CD4-positive, alpha-beta T cell treated with Interleukin-17A for 1 hour (primary cell): ENCODE results near the gene TENM4.
A peak's percentile ranks its signal among the peaks of the same experiment; 100 is the strongest.

Source experiments
- DNase-seq: peaks from one replicate; pipeline ENCODE4 v3.0.0-alpha.2; 2020

Gene TENM4

DNA sequence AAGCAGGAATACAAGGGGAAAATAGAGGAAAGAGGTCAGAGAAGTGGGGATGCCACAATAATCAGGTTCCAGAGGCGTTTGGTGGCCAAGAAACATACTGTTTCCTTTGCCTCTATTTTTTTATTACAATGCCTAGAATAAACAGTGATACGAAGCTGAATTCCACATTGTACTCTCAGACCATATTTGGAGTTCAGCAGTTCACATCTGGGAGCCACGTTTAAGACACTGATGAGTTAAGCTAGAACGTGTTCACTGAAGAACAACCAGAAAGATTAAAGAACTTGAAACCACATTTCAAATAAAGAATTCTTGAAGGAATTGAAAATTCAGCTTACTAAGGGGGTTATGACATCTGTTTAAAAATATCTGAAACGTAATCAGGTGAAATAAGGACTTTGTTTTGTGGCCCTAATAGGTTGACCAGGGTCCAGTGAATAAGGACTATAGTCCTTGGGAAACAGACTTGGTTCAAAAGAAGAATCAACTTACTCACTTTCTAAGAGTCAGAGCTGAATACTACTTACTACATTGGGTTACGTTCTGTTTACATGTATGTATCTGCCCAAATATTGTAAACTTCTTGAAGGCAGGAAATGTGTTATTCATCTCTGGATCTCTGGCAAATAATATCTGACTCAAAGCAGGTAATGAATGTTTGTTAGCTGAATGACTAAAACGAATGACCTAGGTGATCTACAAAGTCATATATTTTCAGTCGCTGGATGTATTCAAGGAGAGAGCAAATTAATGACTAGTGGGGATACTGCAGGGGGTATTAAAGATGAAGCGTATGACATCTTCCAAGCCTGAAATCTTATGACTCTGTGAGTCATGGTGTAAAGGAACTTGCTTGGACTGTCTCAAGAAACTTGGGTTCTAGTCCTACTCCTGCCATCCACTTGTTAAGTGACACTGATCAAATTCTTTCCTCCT lies 619.2 kb downstream of the TENM4 start:
- DNase-seq, result no peak

DNA sequence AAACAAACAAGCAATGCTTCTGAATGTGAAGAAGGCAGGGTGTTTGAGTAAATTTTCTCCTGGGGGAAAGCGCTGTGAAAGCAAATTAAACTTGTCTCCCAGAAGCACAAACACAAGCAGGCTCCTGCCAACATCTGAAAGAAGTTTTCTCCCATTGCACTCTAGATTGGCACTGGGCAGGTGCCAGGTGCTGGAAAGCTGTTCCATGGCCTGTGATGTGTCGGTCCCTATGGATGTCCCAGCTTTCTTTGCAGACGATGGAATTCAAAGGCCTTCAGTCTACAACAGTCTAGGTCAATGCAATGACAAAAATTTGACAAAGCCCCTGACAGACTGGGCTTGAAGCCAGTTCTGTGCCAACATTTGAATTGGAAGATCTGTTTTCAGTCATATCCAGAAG lies 620.1 kb downstream of the TENM4 start:
- DNase-seq, result no peak

DNA sequence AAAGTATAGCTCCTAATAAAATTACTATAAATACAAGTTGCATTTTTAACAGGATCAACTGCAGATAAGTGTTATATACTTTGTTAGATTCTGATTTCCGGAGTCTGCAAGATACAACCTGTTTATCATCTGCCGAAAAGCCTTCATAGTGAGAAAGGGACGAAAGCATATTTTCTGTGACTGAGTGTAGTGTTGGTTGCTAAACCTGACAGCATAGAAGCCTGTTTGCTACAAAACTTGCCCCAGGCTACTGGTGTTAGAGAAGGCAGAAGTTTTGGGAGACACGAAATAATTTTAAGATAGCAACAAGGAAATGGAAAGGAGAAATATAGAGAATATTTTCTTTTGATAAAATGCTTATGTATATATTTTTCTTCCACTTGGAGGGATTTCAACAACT lies 622.6 kb downstream of the TENM4 start:
- DNase-seq, result no peak

DNA sequence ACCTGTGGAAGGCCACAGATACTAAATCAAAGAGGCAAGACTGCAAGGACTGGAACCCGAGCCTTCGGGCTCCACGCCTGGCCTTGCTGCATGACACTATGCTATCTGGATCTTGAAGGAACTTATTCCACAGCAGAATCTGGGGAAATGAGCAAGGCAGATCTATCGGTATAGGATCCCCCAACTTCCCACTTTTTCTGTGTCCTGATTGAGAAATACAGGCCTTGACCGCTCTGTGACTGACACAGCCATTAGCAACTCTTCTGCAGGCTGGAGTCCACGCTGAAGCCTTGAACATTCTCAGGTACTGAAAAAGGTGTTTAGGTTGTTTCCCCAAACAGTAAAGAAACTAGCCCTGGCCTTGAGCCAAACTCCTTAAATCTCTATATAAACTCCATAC lies 625.0 kb downstream of the TENM4 start:
- DNase-seq, result no peak

DNA sequence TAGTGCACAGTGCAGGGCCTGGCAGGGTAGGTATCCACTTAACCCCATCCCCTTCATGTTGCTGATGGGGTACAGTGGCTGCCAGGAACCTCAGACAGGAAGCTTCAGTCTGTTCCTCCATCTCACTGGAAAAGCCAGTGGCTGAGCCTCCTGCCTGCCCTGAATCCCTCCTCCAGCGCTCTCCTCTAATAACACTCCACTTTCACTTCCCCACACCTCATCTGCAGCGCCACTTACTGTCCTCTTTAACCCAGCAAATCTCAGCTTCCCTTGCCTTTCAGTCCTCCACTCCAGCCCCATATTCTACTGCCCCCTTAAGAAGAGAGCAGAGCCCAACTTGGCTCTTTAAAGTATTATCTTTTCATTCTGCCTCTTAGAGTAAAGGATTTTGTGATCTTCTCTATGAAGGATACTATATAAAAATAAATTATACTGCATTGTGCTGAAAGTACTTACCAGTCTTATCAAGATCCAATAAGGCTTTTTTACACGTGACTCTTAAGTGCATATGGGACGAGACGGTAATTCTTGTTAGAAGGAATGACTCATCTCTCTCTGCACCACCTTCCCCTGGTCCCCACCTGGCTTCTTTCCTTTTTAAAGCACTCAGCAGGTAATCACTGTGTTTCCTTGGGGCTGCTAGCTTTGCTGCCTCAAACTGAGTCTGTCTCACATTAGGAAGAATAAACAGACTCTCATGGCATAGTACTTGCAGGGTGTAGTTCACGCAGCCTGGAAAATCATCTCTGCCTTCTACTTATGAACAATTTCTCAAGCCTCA lies 628.1 kb downstream of the TENM4 start:
- DNase-seq, result no peak

DNA sequence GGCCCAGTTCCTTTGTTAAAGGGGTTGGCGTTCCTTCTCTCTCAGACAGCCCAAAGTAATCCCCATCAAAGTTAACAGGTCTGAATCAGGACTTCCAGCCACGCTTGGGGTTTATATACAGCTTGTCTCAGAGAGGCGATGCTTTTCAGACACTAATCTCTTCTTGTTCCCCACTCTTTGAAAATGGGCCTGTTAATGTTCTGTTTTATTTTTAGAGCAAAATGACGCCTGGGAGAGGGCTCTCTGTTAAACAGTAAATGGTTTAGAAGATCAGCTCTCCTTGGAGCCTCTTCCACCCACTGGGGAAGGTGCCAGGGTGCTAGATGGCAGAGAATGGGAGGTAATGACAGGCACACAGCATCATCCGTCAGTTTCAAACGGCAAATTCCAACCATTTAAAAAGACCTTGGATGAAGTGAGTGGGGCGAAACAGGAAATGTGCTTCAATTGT lies 630.2 kb downstream of the TENM4 start:
- DNase-seq, result no peak

DNA sequence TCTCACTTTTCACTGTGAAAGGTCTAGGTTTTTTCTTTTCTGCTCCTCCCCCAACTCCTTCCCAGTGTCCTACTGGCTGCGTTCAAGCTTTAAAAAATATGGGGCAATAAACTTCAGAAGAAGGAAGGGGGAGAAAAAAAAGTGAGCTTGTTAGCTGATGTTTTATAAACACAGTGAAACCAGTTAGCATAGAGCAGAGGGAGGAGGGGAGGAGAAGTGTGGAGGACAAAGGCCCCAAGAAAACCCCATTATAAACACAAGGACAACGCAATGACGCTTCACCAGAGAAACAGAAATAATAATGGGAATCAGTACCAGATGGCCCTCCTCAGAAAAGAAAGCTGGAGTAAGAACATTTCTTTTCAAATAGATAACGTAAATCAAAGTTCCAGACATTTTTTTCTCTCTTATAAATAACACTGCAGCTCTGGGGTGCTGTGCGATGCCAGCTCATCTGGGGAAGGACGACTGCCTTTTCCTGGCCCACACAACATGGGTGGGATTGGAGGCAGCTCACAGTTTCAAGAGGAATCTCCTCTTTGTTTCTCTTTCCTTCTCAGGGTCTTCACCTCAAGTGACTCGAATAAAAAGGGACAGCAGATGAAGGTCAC lies 630.8 kb downstream of the TENM4 start:
- no peak for DNase-seq

DNA sequence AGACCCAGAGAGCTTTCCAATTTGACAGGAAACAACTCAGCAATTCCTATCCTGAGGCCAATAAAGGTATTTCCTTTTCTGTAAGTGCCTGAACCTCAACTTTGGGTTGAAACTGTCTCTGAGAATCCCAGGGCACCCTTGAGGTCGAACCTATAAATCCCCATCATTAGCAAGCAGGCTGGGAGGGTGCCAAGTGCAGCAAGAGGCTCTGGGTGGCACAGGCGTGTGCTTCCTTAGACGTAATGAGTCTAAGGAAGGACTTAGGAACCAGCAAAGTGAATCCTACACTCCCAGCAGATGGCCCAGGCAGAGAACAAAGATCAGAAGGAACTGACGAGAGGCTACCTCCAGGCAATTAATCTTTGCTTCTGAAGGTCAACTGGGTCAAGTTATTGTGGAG lies 631.9 kb downstream of the TENM4 start:
- DNase-seq, result no peak

DNA sequence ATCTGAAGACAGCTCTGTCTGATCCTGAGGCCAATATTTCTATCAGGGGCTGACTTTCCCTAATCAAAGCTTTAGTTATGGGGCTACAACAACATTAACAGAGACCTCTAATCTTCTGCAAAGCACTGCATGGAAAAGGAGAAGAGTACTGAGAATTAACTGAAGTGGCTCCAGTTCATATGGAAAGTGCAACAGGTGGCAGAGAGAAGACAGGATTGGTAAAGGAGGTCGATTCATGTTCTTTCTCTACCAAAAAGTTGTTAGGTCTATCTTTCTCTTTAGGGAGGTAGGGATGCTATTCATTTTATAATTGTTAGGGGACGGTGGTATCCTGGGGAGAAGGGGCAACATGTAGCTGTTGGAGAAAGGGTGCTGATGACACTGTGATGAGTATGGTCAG lies 633.5 kb downstream of the TENM4 start:
- no peak for DNase-seq

DNA sequence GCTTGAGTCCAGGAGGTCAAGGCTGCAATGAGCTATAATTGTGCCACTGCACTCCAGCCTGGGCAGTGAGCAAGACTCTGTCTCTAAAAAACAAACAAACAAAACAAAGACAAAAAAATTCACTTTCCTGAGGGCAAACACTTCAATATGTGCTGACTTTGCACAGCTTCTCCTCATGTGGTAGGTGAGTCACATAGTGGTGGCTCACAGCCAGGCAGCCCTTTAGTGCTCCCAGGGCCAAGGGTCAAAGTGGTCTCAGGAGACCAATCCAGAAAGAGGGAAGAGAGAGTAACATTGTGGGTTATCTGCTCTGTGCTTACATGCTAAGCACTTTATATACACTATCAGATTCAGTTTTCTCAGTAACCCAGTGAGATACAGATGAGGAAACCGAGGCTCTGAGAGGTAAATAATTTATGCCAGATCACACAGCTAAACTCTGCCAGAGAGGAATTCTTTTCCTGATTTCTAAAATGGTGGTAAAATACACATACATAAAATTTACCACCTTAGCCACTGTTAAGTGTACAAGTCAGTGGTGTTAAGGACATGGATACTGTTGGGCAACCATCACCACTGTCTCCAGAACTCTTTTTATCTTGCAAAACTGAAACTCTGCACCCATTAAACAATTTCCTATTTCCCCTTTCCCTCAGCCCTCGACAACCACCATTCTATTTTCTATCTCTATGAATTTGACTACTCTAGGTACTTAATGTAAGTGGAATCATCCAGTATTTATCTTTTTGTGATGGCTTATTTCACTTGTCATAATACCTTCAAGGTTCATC lies 634.4 kb downstream of the TENM4 start:
- DNase-seq, result no peak

DNA sequence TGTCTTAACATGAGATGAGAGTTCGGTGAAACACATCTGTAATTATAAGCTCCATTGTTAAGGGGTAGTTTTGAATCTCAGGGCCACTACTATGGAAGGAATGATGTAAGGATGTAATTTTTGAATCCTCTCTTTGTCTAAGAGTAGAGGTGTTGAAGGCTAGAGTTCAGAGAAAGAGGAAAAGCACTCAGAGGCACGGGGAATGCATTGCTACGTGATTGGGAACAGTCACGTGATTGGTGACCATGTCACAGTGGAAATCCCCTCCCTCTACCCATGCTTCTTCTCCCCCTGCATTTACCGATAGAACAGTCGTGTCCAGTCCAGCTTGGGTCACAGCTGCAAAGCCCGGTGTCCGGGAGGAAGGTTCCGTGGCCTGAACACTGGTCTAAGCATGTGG lies 635.8 kb downstream of the TENM4 start:
- no peak for DNase-seq

DNA sequence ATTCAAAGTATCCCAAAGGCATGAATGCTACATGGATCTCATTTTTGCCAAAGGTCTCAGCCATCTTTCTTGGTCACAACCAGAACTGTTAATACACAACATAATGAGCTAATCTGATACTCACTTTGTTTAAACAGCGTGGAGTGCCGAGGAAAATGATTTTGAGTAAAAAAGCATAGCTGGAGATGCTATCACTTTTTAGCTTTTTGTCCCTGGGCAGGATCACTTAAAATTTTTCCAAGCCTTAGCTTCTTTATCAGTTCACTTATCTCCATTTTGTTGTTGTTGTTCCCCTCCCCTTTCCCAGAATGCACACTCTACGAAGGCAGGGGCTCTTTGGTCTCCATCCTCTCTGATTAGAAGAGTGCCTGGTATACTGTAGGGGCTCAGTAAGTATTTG lies 636.8 kb downstream of the TENM4 start:
- DNase-seq, result no peak

DNA sequence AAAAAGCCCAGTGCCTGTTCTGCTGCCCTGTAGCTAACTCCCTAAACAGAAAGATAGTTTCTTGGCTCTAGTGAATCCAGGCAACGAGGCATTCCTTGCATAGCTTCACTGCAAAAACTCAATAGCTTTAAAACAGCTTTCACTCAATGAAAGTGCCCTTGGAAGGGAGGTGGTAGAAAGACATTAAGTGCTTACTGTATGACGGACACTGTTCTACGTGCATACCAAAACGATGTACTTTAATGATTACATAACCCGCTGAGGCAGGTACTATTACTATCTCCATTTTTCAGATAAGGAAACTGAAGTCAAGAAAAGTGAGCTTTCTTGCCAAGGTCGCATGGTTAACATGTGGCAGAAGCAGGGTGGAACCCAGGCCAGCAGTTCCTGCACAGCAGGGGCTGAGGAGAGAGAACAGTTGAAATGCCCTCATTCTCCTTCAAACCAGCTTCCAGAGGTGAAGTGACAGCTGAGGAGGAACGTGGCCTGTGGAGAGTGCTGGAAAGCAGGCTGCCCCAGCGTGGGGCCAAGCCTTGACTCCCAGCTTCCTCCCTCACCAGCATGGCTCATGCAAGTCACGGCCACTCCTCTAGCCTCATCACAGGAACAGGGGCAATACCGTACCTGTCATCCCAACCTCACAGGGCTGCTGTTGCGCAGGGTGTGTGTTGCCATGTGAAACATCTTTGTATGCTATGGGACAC lies 638.6 kb downstream of the TENM4 start:
- no peak for DNase-seq

DNA sequence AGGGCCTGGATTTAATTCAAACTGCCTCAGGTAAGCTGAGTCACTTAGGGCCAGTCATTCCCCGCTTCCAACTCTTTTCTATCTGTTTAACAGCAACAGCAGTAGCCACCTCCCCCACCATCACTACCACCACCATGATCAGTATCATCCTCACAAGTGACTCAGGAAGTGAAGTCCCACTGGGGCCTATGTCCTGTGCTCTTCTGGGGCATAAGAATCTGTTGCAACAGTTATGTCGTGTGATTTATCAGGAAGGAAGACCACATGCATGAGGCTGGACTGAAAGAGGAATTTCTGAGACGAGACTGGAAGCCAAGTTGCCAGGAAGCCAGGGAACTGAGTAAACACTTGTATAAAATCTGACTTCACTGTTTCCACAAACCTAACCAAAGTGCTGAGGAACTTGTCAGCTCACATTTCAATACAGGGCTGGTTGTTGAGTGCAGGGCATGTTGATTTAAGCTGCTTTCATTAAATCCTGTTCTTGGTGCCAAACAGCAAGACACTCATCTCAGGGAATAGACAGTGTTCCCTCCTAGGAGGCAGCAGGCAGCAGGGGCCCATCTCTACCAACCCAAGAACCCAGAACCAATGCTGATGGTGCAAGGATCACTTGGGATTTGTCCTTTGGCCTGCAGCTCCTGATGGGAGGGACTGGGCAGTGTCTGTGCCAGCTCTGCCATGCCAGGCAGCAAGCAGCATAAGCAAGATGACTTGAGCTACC lies 639.5 kb downstream of the TENM4 start:
- no peak for DNase-seq

DNA sequence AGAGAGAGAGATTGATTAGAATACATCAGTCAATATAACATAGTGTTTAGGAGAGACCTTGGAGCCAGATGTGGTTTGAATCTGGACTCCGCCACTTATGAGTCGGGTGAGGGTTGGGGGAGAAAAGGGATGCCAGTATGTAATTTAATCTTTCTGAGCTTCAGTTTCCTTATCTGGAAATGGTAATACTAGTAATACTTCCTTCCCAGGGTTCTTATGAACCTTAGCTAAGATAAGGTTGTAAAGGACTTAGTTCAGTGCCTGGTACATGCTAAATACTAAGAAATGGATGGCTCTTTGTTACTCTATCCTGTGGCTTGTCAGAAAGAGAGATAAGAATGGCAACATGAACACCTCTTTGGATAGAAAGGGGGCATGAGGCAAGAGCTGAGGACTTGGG lies 640.1 kb downstream of the TENM4 start:
- DNase-seq, result no peak

DNA sequence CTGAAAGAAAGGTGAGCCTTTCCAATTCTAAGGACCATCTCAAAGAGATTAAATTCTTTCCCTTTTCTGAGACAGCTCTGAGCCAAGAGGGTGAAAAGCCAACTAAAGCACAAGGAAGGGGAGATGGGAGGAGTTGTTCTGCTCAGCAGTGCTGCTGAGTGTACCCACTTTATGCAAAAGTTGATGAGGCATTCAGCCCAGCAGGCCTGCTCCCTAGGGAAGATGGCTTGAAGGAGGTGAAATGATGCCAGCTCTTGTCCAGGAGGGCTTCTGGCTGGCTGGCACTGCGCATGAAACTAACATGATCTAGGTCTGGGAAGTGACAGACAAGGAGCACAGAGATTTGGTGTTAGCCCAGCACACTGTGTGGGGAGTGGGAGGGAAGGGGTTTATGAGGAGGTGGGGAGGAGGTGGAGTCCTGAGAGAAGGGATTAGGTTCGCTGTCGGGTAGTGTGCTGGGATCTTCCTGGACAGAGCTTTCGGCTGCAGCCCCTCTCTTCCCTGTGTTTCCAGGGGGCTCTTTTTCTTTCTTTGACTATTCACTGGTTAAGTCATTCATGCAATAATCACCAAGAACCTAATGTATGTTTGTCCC lies 640.6 kb downstream of the TENM4 start:
- no peak for DNase-seq

DNA sequence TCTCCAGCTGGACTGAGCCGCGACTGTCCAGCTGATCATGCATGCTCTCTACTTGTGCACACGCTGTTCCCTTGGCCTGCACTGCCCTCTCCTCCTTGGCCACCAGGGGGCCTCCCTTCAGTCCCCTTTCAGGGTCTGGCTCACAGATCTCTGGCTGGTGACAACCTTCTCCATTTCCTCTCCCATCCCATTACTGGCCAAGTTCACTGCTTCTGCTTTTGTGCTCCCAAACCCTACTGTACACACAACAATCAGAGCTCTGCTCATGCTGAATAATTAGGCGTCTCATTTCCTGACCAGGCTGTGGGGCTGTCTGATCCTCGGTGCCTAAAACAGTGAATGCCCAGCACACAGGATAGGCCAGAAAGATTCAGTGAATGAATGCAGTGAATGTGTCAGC lies 642.2 kb downstream of the TENM4 start:
- peak; percentile 9 for DNase-seq

DNA sequence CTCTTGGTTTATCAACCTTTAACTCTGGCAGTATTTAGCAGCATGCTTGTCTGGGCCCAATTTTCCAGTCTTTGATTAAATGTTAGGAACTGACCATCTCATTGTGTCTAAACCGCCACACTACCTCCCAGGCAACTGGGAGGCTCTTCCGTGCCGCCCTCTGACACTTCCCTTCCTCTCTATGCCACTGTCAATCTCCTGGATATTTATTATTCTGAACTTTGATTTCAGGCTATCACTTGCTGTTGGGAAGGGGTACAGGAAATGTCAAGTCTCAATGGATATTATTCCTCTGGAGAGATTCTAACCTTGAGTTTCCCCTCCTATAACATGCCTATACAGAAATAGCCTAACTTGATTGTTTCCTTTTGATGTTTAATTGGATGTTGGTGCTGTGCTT lies 643.3 kb downstream of the TENM4 start:
- no peak for DNase-seq

DNA sequence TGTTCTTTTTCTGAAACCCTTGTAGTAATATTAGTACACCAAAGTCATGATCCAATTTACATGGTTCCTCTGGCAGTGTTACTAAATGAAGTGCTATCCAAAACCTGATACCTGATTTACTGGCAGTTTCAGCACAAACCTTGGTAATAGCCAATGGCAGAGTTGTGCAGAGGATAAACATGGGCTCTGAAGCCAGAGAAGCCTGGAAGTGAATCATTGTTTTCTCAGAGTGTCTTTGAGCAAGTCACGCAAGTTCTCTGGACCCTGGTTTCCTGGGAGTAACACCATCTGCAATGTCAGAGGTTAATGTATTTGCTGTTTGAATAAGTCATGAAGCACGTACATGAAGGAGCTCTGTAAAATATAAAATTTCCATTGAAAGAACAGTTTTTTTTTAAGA lies 643.9 kb downstream of the TENM4 start:
- DNase-seq, result no peak

DNA sequence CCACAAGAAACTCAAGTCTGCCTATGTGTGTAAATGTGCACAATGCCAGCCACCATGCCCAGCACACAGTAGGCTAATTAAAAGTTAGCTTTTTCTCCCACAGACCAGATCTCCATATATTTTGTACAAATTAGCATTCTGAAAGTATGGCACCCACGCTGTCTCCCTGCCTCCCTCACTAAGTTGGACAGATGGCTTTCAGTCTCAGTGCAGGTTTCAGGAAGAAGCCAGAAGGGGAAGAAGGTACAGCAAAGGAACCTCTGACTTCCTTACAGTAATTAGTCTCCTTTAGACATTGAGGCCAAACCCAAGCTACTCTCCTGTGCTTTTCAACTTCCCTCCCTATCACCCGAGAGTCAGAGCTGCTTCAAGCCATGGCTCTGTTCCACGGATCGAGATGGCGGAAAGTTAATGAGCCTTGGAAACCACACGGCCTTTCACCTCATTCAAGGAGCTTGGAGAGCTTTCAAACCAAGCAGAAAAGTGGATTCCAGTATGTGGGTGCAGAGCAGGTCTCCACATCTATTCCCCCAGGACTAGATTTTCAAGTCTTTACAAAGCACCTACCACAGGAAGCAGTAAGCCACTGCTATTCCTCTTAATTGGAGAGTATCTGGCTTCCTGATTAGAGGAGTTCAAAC lies 645.1 kb downstream of the TENM4 start:
- no peak for DNase-seq

DNA sequence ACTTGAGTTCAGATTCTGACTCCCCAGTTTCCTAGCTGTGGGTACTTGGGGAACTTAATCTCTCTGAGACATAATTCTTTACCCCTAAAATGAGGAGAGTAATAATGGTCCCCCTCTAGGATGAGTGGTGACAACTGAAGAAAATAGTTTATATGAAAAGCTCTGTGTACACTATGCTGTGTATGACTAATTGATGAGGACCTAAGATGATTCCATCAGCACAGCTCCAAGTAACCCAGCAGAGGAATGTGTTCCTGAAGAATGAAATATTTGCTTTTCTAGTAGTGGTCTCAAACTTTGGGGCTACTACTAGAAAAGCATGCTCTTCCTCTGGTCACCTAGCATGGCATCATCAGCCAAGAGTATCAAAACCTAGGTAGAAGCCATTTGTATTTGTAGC lies 648.9 kb downstream of the TENM4 start:
- DNase-seq, result no peak
